ENCODE results near the gene VDR.
A peak's percentile ranks its signal among the peaks of the same experiment; 100 is the strongest.

Gene VDR

GRCh38 chr12:47904713-47905709 lies at the start of gene VDR:
TSS of gene VDR (minus strand) at chr12:47904994. CDS start at chr12:47879113, 25,881 bp downstream.
- peak within 1 kb of the TSS; percentile 29 for H3K4me3 ChIP-seq
- no peaks in the 10 kb centered on the region for H3K36me3 ChIP-seq (replicated peaks)
- H3K27me3 ChIP-seq (ENCODE audit: low read depth), result peaks cover 18% of the 10 kb centered on the region
- in situ Hi-C loops (cut with MboI; ENCODE audit: low sequenced_read_pairs), result no loop called here
- peak; percentile 60 to 77 for DNase-seq (ENCODE audit: low spot score in 2 of 2)
- H3K4me1 ChIP-seq, result peaks cover 5% of the 10 kb centered on the region
- no peaks in the 10 kb centered on the region; the same call in 1 of the 2 replicates for H3K9me3 ChIP-seq

- H3K9me3 ChIP-seq, result peaks cover 9% of the 10 kb centered on the region
- in situ Hi-C loops (cut with MboI; ENCODE audit: low sequenced_read_pairs), result no loop called here
- DNase-seq (ENCODE audit: low spot score in 2 of 2), result no peak
- H3K4me1 ChIP-seq, result no peaks in the 10 kb centered on the region; the same call in 1 of the 2 replicates
- H3K27me3 ChIP-seq (ENCODE audit: low read depth), result no peaks in the 10 kb centered on the region
- H3K36me3 ChIP-seq (replicated peaks), result no peaks in the 10 kb centered on the region
- no peak overlapping the region for H3K4me3 ChIP-seq
These were observed 49.3 kb upstream of the VDR start for GRCh38 chr12:47954058-47954457.

GRCh38 chr12:47950856-47951468 lies 46.2 kb upstream of the VDR start:
- H3K27me3 ChIP-seq (ENCODE audit: low read depth), result no peaks in the 10 kb centered on the region
- no peak overlapping the region for H3K4me3 ChIP-seq
- H3K36me3 ChIP-seq (replicated peaks), result no peaks in the 10 kb centered on the region
- no peaks in the 10 kb centered on the region; the same call in 1 of the 2 replicates for H3K4me1 ChIP-seq
- in situ Hi-C loops (cut with MboI; ENCODE audit: low sequenced_read_pairs), result no loop called here
- no peaks in the 10 kb centered on the region for H3K9me3 ChIP-seq
- peak; percentile 33 to 46 for DNase-seq (ENCODE audit: low spot score in 2 of 2)

- no peaks in the 10 kb centered on the region for H3K27me3 ChIP-seq (ENCODE audit: low read depth)
- no peaks in the 10 kb centered on the region for H3K36me3 ChIP-seq (replicated peaks)
- peak; percentile 78 to 89 for DNase-seq (ENCODE audit: low spot score in 2 of 2)
- H3K4me3 ChIP-seq, result no peak overlapping the region
- in situ Hi-C loops (cut with MboI; ENCODE audit: low sequenced_read_pairs), result no loop called here
- H3K4me1 ChIP-seq, result no peaks in the 10 kb centered on the region; the same call in 1 of the 2 replicates
- no peaks in the 10 kb centered on the region for H3K9me3 ChIP-seq
These were observed 44.9 kb upstream of the VDR start for GRCh38 chr12:47949441-47950341.

GRCh38 chr12:47947341-47947740 lies 42.5 kb upstream of the VDR start:
- Histone ChIP-seq H3K36me3 (replicated peaks) (no peaks in the 10 kb centered on the region), H3K27me3 (ENCODE audit: low read depth) (no peaks in the 10 kb centered on the region), H3K4me1 (no peaks in the 10 kb centered on the region; the same call in 1 of the 2 replicates), H3K9me3 (no peaks in the 10 kb centered on the region), H3K4me3 (no peak overlapping the region)
- in situ Hi-C loops (cut with MboI; ENCODE audit: low sequenced_read_pairs), result no loop called here
- no peak for DNase-seq (ENCODE audit: low spot score in 2 of 2)

- Histone ChIP-seq H3K4me1 (no peaks in the 10 kb centered on the region; the same call in 1 of the 2 replicates), H3K9me3 (no peaks in the 10 kb centered on the region), H3K36me3 (replicated peaks) (no peaks in the 10 kb centered on the region), H3K27me3 (ENCODE audit: low read depth) (no peaks in the 10 kb centered on the region), H3K4me3 (no peak overlapping the region)
- no peak for DNase-seq (ENCODE audit: low spot score in 2 of 2)
- in situ Hi-C loops (cut with MboI; ENCODE audit: low sequenced_read_pairs), result no loop called here
These were observed 41.9 kb upstream of the VDR start for GRCh38 chr12:47946413-47947323.

GRCh38 chr12:47945341-47945728 lies 40.5 kb upstream of the VDR start:
- Histone ChIP-seq H3K27me3 (ENCODE audit: low read depth) (no peaks in the 10 kb centered on the region), H3K4me3 (no peak overlapping the region), H3K4me1 (no peaks in the 10 kb centered on the region), H3K9me3 (no peaks in the 10 kb centered on the region), H3K36me3 (replicated peaks) (no peaks in the 10 kb centered on the region)
- in situ Hi-C loops (cut with MboI; ENCODE audit: low sequenced_read_pairs), result no loop called here
- DNase-seq (ENCODE audit: low spot score in 2 of 2), result no peak

- in situ Hi-C loops (cut with MboI; ENCODE audit: low sequenced_read_pairs), result no loop called here
- Histone ChIP-seq H3K4me1 (no peaks in the 10 kb centered on the region), H3K9me3 (no peaks in the 10 kb centered on the region), H3K27me3 (ENCODE audit: low read depth) (no peaks in the 10 kb centered on the region), H3K36me3 (replicated peaks) (no peaks in the 10 kb centered on the region), H3K4me3 (no peak overlapping the region)
- DNase-seq (ENCODE audit: low spot score in 2 of 2), result no peak
These were observed 40.0 kb upstream of the VDR start for GRCh38 chr12:47944685-47945340.

- no peak for DNase-seq (ENCODE audit: low spot score in 2 of 2)
- in situ Hi-C loops (cut with MboI; ENCODE audit: low sequenced_read_pairs), result no loop called here
These were observed 39.0 kb upstream of the VDR start for GRCh38 chr12:47943623-47944340.

GRCh38 chr12:47942614-47943225 lies 37.9 kb upstream of the VDR start:
- Histone ChIP-seq H3K36me3 (replicated peaks) (no peaks in the 10 kb centered on the region), H3K4me1 (no peaks in the 10 kb centered on the region), H3K27me3 (ENCODE audit: low read depth) (no peaks in the 10 kb centered on the region), H3K9me3 (no peaks in the 10 kb centered on the region), H3K4me3 (no peak overlapping the region)
- no peak for DNase-seq (ENCODE audit: low spot score in 2 of 2)
- in situ Hi-C loops (cut with MboI; ENCODE audit: low sequenced_read_pairs), result no loop called here

More at GRCh38 chr12:47943623-47944340, 39.0 kb upstream of the VDR start:
- no peaks in the 10 kb centered on the region for H3K9me3 ChIP-seq
- no peak overlapping the region for H3K4me3 ChIP-seq
- no peaks in the 10 kb centered on the region for H3K27me3 ChIP-seq (ENCODE audit: low read depth)
- H3K4me1 ChIP-seq, result no peaks in the 10 kb centered on the region
- no peaks in the 10 kb centered on the region for H3K36me3 ChIP-seq (replicated peaks)

- no peak overlapping the region for H3K4me3 ChIP-seq
- DNase-seq (ENCODE audit: low spot score in 2 of 2), result peak in 1 of 2 experiments; percentile 78
- H3K4me1 ChIP-seq, result no peaks in the 10 kb centered on the region
- in situ Hi-C loops (cut with MboI; ENCODE audit: low sequenced_read_pairs), result no loop called here
- H3K9me3 ChIP-seq, result no peaks in the 10 kb centered on the region
- H3K27me3 ChIP-seq (ENCODE audit: low read depth), result no peaks in the 10 kb centered on the region
- H3K36me3 ChIP-seq (replicated peaks), result no peaks in the 10 kb centered on the region
These were observed 37.2 kb upstream of the VDR start for GRCh38 chr12:47941871-47942613.

Data from HAP-1 (cell line).